AG04449 (cell line): ENCODE measurements around the gene CD2.

Experiments
- CTCF ChIA-PET: fragments of 350-600 bp; formaldehyde crosslinking; extraction: SDS; loops from one replicate; lab custom pipeline; 2021; ENCODE audit warnings: antibody characterized with exemption; lab: Yijun Ruan, JAX
- POLR2A ChIA-PET: fragments of 400-600, 350-600 bp; formaldehyde crosslinking; extraction: SDS; loops from one replicate; lab custom pipeline; 2020; ENCODE audit warnings: antibody characterized with exemption, inconsistent platforms; lab: Yijun Ruan, JAX
- DNase-seq: peaks from one replicate; pipeline ENCODE4 v3.0.0-alpha.2; 2010; ENCODE audit warnings: low read depth, low spot score
- H3K4me3 ChIP-seq: 2 replicates; pipeline ENCODE4 v1.5.1; 2011; ENCODE audit warnings: low read depth, mild to moderate bottlenecking, control low read depth, low read length
- CTCF ChIP-seq: IDR thresholded peaks from one replicate; pipeline ENCODE4 v1.5.1; 2011; ENCODE audit warnings: mild to moderate bottlenecking, moderate library complexity, low read length, control low read depth, inconsistent platforms; ENCODE audit not compliant: insufficient read depth; ENCODE audit errors: missing control alignments

The CD2 gene

DNA sequence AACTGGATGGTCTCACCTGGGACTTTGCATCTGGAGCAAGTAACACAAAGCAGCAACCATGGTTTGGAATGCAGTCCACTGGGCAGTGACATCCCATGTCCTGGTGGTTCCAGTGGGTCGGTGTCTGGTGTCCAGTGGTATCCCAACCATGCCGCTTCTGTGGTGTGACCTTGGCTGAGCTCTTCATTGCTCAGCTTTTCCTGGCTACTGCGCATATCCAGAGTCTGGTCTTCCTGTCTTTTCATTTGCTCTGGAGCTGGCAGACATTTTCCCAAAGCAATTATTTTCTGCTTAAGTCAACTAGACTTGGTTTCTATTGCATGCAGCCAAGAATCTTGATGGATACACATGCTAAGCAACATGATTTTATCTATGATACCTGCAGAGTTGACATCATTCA is 28.4 kb upstream of the CD2 start:
- CTCF ChIA-PET: interaction anchor here (0.7 to 7.7 kb wide), 13 partner anchors 9 to 564 kb away, joined by 3 to 90 read pairs (median 5); partner anchors contain the start of gene TTF2
- TF ChIP-seq CTCF: no peak
- no peak overlapping the region for H3K4me3 ChIP-seq
- POLR2A ChIA-PET: no interaction called here
- no peak for DNase-seq

- DNase-seq: no peak
Measured at GRCh38 chr1:116726872-116727820, 27.1 kb upstream of the CD2 start.

DNA sequence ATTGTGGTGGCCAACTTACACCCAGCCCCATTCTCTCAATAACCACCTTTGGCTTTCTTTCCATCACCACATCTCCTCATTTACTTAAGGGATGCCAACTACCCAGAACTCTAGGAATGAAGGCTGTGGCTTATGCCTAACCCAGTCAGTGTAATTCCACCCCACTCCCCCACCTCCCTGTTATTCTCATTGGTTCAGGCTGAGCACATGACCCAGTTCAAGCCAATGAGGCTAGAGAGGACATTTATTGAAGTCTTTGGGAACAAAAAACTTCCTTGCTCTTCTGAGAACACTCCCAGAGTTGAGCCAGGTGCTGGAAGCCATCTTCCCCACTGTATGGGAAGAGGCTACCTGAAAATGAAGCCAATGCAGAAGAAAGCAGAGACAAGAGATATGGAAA is 22.8 kb upstream of the CD2 start:
- CTCF ChIA-PET: no interaction called here
- H3K4me3 ChIP-seq: no peak overlapping the region
- no peak for TF ChIP-seq CTCF
- POLR2A ChIA-PET: no interaction called here
- DNase-seq: no peak

More at GRCh38 chr1:116726872-116727820, 27.1 kb upstream of the CD2 start:
- TF ChIP-seq CTCF: no peak
- POLR2A ChIA-PET: no interaction called here
- CTCF ChIA-PET: interaction anchor here (1.0 to 7.7 kb wide), 6 partner anchors 10 to 340 kb away, joined by 3 to 90 read pairs (median 8); partner anchors contain the start of gene TTF2
- no peak overlapping the region for H3K4me3 ChIP-seq

- no peak for DNase-seq
- H3K4me3 ChIP-seq: no peak overlapping the region
- no peak for TF ChIP-seq CTCF
- ChIA-PET CTCF (interaction anchor here (0.9 to 3.2 kb wide), 4 partner anchors 9 to 324 kb away, joined by 3 to 26 read pairs (median 8); no protein-coding TSS in a partner anchor), POLR2A (no interaction called here)
Measured at GRCh38 chr1:116732726-116733125, 21.5 kb upstream of the CD2 start.

GRCh38 chr1:116733476-116734365 is 20.5 kb upstream of the CD2 start:
- no peak for TF ChIP-seq CTCF
- no peak for DNase-seq
- CTCF ChIA-PET: interaction anchor here (1.1 to 3.2 kb wide), 7 partner anchors 10 to 334 kb away, joined by 3 to 26 read pairs (median 6); partner anchors contain the start of gene TTF2
- H3K4me3 ChIP-seq: no peak overlapping the region
- POLR2A ChIA-PET: no interaction called here
